Ascending aorta (tissue), 2 donors: ENCODE measurements around the gene PDGFC. TPM values are rescaled to one million over a fixed set of nuclear protein-coding genes. Genes with fewer than 3 reads are reported as not detected.

Experiments
- DNase-seq, 2 donors: peaks; one replicate each; pipeline ENCODE4 v3.0.0-alpha.2; 2019; ENCODE audit warnings: low spot score in 2 of 2
- H3K27ac ChIP-seq, 2 donors: fragments of 200-600 bp; sonication (generic); one replicate each; pipeline ENCODE4 v1.5.1; 2016 to 2017; ENCODE audit warnings: mild to moderate bottlenecking in 1 of 2
- H3K27me3 ChIP-seq: fragments of 200-600 bp; sonication (generic); one replicate; pipeline ENCODE4 v1.5.1; 2017
- H3K36me3 ChIP-seq, 2 donors: fragments of 200-600 bp; sonication (generic); one replicate each; pipeline ENCODE4 v1.5.1; 2016
- H3K4me1 ChIP-seq, 2 donors: fragments of 200-600 bp; sonication (generic); one replicate each; pipeline ENCODE4 v1.5.1; 2016 to 2017; ENCODE audit warnings: mild to moderate bottlenecking in 1 of 2
- H3K4me3 ChIP-seq, 2 donors: fragments of 200-600 bp; sonication (generic); one replicate each; pipeline ENCODE4 v1.5.1; 2016 to 2017; ENCODE audit warnings: mild to moderate bottlenecking in 1 of 2
- H3K9me3 ChIP-seq, 2 donors: fragments of 200-600 bp; sonication (generic); one replicate each; pipeline ENCODE4 v1.5.1; 2016
- intact Hi-C: fragments of 100-400 bp; cut with DNase I; formaldehyde crosslinking; loops from one replicate; pipeline ENCODE4 v1.15.1; 2023
- total RNA-seq: library from RNA; depleted of rRNA; stranded (reverse); fragments of >200 nt; gene quantifications from one replicate; pipeline ENCODE4 v1.1.0, GENCODE V29; 2016
- TF ChIP-seq, protein P1 (sequence below), 3 experiments: fragments of 200-600 bp in 2 of 3; fragments of 450-650 bp in 1 of 3; sonication (generic) in 2 of 3; IDR thresholded peaks; one replicate each; pipeline ENCODE4 v1.5.1; 2016 to 2019; ENCODE audit warnings: antibody characterized with exemption in 3 of 3, mild to moderate bottlenecking in 1 of 3, moderate library complexity in 1 of 3

Gene PDGFC
- total RNA-seq, 1 donor from 2014 or later: 21.0 TPM

DNA sequence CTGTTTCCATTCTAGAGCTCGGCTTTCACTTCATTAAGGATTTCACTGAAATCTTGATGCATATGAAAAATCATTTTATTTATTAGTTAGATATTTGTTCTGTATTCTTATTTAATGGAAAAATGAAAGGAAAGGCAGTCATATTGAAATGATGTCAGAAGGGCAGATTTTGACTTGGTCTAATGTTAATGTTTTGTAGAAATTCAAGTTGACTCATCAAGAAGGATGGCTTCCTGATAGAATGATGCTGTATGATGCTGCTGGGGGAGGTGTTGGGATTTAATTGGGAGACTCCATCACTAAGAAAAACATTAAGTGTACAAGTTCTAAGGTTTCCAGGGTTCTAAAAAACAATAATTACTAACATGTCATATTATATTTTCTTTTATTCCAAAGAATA, 204.8 kb downstream of the PDGFC start:
- Histone ChIP-seq H3K4me1 (peaks cover 7 to 30% of the 10 kb centered on the region in 2 donors), H3K27ac (peak overlapping the region in 1 of 2 donors; percentile 42)
- DNase-seq: no peak

DNA sequence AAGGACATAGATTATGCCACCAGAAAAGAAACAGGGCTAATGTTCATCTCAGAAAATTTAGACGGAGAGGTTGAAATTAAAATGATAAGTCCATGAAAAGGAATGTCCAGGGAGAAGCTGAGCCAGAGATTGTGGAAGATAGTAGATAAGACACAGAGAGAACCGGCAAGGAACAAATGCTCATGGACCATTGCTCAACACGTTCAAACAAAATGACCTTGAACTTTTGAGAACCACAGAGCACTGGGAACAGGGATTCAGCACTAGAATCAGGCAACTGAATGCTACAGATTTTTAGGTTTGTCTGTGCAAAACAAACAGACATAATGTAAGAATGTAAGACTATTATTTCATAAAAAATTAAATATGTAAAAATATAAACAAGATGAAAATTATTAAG, 206.3 kb downstream of the PDGFC start:
- no peak overlapping the region for H3K4me3 ChIP-seq
- no peaks in the 10 kb centered on the region for H3K27me3 ChIP-seq
- H3K27ac ChIP-seq: no peak overlapping the region
- peaks cover 7 to 31% of the 10 kb centered on the region in 2 donors for H3K4me1 ChIP-seq
- peaks cover 3 to 8% of the 10 kb centered on the region in 2 donors for H3K36me3 ChIP-seq
- intact Hi-C loops: loop anchor here (5.0 kb wide), 1 partner anchor 288 kb away; no protein-coding TSS in a partner anchor
- TF ChIP-seq, protein P1, sequence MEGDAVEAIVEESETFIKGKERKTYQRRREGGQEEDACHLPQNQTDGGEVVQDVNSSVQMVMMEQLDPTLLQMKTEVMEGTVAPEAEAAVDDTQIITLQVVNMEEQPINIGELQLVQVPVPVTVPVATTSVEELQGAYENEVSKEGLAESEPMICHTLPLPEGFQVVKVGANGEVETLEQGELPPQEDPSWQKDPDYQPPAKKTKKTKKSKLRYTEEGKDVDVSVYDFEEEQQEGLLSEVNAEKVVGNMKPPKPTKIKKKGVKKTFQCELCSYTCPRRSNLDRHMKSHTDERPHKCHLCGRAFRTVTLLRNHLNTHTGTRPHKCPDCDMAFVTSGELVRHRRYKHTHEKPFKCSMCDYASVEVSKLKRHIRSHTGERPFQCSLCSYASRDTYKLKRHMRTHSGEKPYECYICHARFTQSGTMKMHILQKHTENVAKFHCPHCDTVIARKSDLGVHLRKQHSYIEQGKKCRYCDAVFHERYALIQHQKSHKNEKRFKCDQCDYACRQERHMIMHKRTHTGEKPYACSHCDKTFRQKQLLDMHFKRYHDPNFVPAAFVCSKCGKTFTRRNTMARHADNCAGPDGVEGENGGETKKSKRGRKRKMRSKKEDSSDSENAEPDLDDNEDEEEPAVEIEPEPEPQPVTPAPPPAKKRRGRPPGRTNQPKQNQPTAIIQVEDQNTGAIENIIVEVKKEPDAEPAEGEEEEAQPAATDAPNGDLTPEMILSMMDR (IDR thresholded peaks at IDR 0.05): no peak
- no peaks in the 10 kb centered on the region for H3K9me3 ChIP-seq
- DNase-seq: no peak

More for the DNA sequence above, 204.8 kb downstream of the PDGFC start:
- intact Hi-C loops: loop anchor here (5.0 kb wide), 1 partner anchor 290 kb away; no protein-coding TSS in a partner anchor
- Histone ChIP-seq H3K9me3 (no peaks in the 10 kb centered on the region), H3K4me3 (no peak overlapping the region), H3K27me3 (no peaks in the 10 kb centered on the region), H3K36me3 (peaks cover 3 to 7% of the 10 kb centered on the region in 2 donors)
- TF ChIP-seq, protein P1 (IDR thresholded peaks at IDR 0.05): no peak

DNA sequence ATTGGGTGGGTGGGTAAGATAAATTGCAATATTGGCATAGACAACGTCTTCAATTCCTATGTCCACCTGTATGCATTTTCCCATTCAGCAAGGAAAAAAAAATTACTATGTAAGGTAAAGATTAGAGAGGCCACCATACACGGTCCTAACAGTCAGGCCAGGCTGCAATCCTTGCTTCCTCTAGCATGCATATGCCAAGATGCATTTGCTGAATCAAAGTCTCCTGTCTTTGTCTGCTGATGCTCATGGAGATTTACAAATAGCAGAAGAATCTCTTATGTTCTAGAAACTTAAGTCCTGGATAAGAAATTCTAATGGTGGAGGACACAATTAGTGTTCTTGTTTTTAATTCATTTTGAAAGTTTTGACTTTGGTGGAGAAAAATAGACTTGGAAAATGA, 206.8 kb downstream of the PDGFC start:
- Histone ChIP-seq H3K27ac (no peak overlapping the region), H3K36me3 (peaks cover 3 to 9% of the 10 kb centered on the region in 2 donors), H3K9me3 (no peaks in the 10 kb centered on the region), H3K4me1 (peaks cover 7 to 27% of the 10 kb centered on the region in 2 donors), H3K27me3 (no peaks in the 10 kb centered on the region), H3K4me3 (no peak overlapping the region)
- DNase-seq: no peak
- TF ChIP-seq, protein P1 (IDR thresholded peaks at IDR 0.05): no peak
- intact Hi-C loops: loop anchor here (5.0 kb wide), 1 partner anchor 288 kb away; no protein-coding TSS in a partner anchor

DNA sequence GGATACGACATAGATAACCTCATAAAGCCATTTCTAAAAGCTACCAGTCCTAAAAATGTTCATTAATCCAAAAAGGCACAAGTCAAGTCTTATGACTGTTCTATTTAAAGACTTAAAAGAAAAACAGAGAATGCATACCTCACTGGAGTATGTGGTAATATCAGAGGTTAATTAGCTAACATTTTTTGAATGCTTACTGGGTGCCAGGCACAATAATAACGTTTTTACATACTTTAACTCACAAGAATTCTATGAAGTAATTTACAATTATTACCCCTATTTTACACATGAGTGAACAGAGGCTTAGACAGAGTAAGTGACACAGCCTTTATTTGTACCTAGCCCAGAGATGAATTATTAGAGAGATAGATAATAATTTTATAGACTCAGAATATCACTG, 207.5 kb downstream of the PDGFC start:
- peak overlapping the region in 1 of 2 donors; percentile 16 for H3K27ac ChIP-seq
- intact Hi-C loops: no loop called here

DNA sequence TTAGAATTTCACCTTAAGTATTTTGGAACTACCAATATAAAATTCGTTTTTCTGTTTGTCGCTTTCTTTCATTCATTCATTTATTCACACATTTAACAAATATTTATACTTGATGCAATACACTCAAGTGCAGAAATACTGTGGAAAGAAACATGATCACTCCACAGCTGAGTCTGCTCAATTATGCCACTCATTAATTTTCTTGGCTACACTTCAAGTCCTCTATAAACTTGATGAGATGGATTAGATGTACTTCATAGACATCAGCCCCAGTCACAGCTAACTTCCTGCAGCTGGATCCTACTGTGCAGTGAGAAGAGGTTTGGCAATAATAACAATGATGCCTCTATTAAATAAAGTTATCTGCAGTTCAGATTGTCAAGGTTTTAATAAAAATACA, 208.1 kb downstream of the PDGFC start:
- no peak overlapping the region for H3K27ac ChIP-seq
- no peak overlapping the region for H3K4me3 ChIP-seq
- TF ChIP-seq, protein P1 (IDR thresholded peaks at IDR 0.05): no peak
- no peaks in the 10 kb centered on the region for H3K9me3 ChIP-seq
- peaks cover 3 to 9% of the 10 kb centered on the region in 2 donors for H3K36me3 ChIP-seq
- H3K27me3 ChIP-seq: no peaks in the 10 kb centered on the region
- peaks cover 7 to 23% of the 10 kb centered on the region in 2 donors for H3K4me1 ChIP-seq
- DNase-seq: no peak
- intact Hi-C loops: no loop called here

More for the DNA sequence above, 207.5 kb downstream of the PDGFC start:
- peaks cover 3 to 9% of the 10 kb centered on the region in 2 donors for H3K36me3 ChIP-seq
- H3K4me3 ChIP-seq: no peak overlapping the region
- H3K9me3 ChIP-seq: no peaks in the 10 kb centered on the region
- TF ChIP-seq, protein P1 (IDR thresholded peaks at IDR 0.05): no peak
- no peak for DNase-seq
- peaks cover 7 to 26% of the 10 kb centered on the region in 2 donors for H3K4me1 ChIP-seq
- no peaks in the 10 kb centered on the region for H3K27me3 ChIP-seq
